Activated CD4-positive, alpha-beta T cell treated with anti-CD3 and anti-CD28 coated beads, Interleukin-2, Interleukin-6, amounts not matched to agents 100 ng/mL and 50 ng/mL, durations not matched to agents 16 hours and 8 hours (primary cell): ENCODE results near the gene NMUR1.
A peak's percentile ranks its signal among the peaks of the same experiment; 100 is the strongest.

Experiments used
- DNase-seq: peaks from one replicate; pipeline ENCODE4 v3.0.0-alpha.2; 2020

NMUR1 gene

GRCh38 chr2:231549446-231550239, 19.4 kb upstream of the NMUR1 start:
- no peak for DNase-seq

GRCh38 chr2:231548752-231549151, 18.5 kb upstream of the NMUR1 start:
- DNase-seq = no peak

GRCh38 chr2:231547315-231548110, 17.3 kb upstream of the NMUR1 start:
- no peak for DNase-seq

GRCh38 chr2:231546014-231546715, 15.9 kb upstream of the NMUR1 start:
- no peak for DNase-seq

- DNase-seq = peak; percentile 93
Measured at GRCh38 chr2:231545105-231545902, 15.1 kb upstream of the NMUR1 start.

GRCh38 chr2:231542136-231542535, 11.9 kb upstream of the NMUR1 start:
- no peak for DNase-seq

- peak; percentile 18 for DNase-seq
Measured at GRCh38 chr2:231541645-231542044, 11.4 kb upstream of the NMUR1 start.

GRCh38 chr2:231539991-231540390, 9.7 kb upstream of the NMUR1 start:
- no peak for DNase-seq

- no peak for DNase-seq
Measured at GRCh38 chr2:231535961-231536360, 5.7 kb upstream of the NMUR1 start.

- no peak for DNase-seq
Measured at GRCh38 chr2:231533777-231534125, 3.5 kb upstream of the NMUR1 start.

- no peak for DNase-seq
Measured at GRCh38 chr2:231533086-231533776, 3.0 kb upstream of the NMUR1 start.

- no peak for DNase-seq
Measured at GRCh38 chr2:231532756-231533035, 2.5 kb upstream of the NMUR1 start.

GRCh38 chr2:231531883-231532755, 1.9 kb upstream of the NMUR1 start:
- DNase-seq = no peak

- DNase-seq = no peak
Measured at GRCh38 chr2:231531466-231531865, 1.2 kb upstream of the NMUR1 start.

GRCh38 chr2:231528636-231529030, 1.6 kb downstream of the NMUR1 start:
- DNase-seq = no peak

GRCh38 chr2:231527955-231528635, 2.1 kb downstream of the NMUR1 start:
- DNase-seq = no peak

GRCh38 chr2:231527091-231527395, 3.2 kb downstream of the NMUR1 start:
- no peak for DNase-seq

GRCh38 chr2:231526341-231527090, 3.7 kb downstream of the NMUR1 start:
- no peak for DNase-seq

GRCh38 chr2:231525248-231526163, 4.7 kb downstream of the NMUR1 start:
- no peak for DNase-seq
